Measurements from ENCODE around the gene GUCY2C. TPM values are rescaled to one million over a fixed set of nuclear protein-coding genes. Genes with fewer than 3 reads are reported as not detected.

The GUCY2C gene
- total RNA-seq, 1 donor from 2014 or later = not detected

DNA sequence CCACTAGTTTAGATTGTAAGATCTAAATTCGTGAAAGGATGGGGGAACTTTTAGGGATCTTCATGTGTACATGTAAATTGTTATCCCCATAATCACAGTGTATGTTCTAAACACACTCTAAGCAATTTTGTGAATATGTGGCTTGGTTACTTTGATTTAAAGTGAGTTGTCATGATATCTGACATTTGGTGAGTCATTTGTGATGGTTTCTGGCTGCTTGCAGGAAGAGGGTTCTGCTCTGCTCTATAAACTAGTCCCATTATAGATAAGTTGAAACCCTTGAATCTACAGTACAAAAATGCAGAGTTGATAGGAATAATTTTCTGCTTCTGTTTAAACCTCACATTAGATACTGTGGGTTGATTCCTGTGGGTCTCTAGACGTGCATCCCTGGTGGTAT is 14.8 kb downstream of the GUCY2C start:
- Histone ChIP-seq H3K36me3 (no peaks in the 10 kb centered on the region), H3K27ac (no peak overlapping the region), H3K4me3 (no peak overlapping the region), H3K9me3 (no peaks in the 10 kb centered on the region), H3K27me3 (no peaks in the 10 kb centered on the region), H3K4me1 (no peaks in the 10 kb centered on the region)
- no peak for ATAC-seq
- intact Hi-C loops (cut with DNase I) = no loop called here
- TF ChIP-seq, protein P1, sequence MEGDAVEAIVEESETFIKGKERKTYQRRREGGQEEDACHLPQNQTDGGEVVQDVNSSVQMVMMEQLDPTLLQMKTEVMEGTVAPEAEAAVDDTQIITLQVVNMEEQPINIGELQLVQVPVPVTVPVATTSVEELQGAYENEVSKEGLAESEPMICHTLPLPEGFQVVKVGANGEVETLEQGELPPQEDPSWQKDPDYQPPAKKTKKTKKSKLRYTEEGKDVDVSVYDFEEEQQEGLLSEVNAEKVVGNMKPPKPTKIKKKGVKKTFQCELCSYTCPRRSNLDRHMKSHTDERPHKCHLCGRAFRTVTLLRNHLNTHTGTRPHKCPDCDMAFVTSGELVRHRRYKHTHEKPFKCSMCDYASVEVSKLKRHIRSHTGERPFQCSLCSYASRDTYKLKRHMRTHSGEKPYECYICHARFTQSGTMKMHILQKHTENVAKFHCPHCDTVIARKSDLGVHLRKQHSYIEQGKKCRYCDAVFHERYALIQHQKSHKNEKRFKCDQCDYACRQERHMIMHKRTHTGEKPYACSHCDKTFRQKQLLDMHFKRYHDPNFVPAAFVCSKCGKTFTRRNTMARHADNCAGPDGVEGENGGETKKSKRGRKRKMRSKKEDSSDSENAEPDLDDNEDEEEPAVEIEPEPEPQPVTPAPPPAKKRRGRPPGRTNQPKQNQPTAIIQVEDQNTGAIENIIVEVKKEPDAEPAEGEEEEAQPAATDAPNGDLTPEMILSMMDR (IDR thresholded peaks at IDR 0.05) = no peak
- no peak for DNase-seq

DNA sequence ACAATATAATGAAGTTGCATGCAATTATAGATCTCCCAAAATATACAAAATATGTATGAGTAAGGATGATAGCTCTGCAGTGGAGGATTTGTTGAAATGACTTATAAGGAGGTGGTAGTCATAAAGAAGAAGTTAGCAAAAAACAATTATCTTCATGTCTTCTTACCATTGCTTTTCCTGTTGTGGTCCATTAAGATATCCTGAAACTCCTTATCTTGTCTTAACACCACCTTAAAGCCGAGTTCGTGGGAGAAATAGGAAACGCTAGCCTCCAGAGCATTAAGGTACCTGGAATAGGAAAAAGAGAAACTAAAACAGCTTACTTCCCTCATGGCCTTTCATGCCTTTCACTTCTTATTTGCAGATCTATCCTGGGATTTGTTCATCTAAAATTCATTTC is 15.2 kb downstream of the GUCY2C start:
- ATAC-seq (no peak), DNase-seq (no peak)
- Histone ChIP-seq H3K4me1 (no peaks in the 10 kb centered on the region), H3K9me3 (no peaks in the 10 kb centered on the region), H3K4me3 (no peak overlapping the region), H3K36me3 (no peaks in the 10 kb centered on the region), H3K27me3 (no peaks in the 10 kb centered on the region), H3K27ac (no peak overlapping the region)
- TF ChIP-seq, protein P1 (IDR thresholded peaks at IDR 0.05) = no peak
- intact Hi-C loops (cut with DNase I) = no loop called here

DNA sequence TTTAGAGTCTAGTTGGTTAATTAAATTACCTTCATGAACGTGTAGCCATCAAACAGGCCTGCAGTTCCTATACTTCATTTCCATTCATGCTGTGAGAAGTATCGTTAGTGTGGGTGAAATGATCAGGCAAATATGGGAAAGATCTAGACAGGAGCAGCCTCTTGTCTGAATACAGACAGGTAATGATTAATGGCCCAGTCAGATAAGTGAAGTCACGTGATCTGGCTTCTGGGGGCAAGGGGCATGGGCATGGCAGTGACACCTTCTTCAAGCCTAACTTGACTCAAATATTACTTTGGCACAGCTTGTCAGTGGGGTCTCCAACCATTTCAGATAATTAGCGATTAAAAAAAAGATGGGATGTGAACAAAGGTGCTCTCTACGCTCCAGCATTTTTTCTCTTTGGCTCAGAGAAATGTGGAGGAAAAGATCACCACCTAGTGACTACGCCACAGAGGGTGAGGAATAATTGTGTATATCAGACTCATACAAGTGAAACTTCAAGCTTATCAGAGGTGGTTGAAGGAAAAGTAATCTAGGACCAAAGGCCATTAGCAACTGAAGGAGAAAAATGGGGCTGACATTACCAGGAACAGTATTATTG is 17.8 kb downstream of the GUCY2C start:
- intact Hi-C loops (cut with DNase I) = no loop called here
- H3K27ac ChIP-seq = no peak overlapping the region
- no peak overlapping the region for H3K4me3 ChIP-seq
- no peaks in the 10 kb centered on the region for H3K27me3 ChIP-seq
- ATAC-seq (no peak), DNase-seq (no peak)
- no peaks in the 10 kb centered on the region for H3K36me3 ChIP-seq
- no peaks in the 10 kb centered on the region for H3K9me3 ChIP-seq
- H3K4me1 ChIP-seq = no peaks in the 10 kb centered on the region
- TF ChIP-seq, protein P1 (IDR thresholded peaks at IDR 0.05) = no peak

DNA sequence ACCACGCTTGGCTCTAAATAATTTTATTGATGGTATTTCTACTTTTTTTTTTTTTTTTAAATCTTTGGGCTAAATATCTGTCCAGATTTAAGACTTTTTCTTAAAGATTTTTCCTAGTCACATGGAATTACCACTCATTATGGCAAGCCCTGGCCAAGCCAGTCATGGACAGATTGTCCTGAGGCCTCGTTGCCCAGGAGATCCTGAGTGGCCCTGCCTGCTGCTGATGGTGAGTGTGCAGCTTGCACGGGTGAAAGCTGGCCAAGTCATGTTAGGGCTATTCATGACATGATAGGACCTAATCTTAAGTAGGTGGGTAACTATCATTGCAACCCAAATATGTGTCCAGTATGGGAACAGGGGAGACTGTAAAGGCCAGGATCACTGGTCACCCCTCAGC is 27.8 kb downstream of the GUCY2C start:
- Histone ChIP-seq H3K4me3 (no peak overlapping the region), H3K9me3 (no peaks in the 10 kb centered on the region), H3K4me1 (no peaks in the 10 kb centered on the region), H3K27ac (no peak overlapping the region), H3K27me3 (no peaks in the 10 kb centered on the region), H3K36me3 (no peaks in the 10 kb centered on the region)
- ATAC-seq (no peak), DNase-seq (no peak)
- intact Hi-C loops (cut with DNase I) = no loop called here
- TF ChIP-seq, protein P1 (IDR thresholded peaks at IDR 0.05) = no peak

DNA sequence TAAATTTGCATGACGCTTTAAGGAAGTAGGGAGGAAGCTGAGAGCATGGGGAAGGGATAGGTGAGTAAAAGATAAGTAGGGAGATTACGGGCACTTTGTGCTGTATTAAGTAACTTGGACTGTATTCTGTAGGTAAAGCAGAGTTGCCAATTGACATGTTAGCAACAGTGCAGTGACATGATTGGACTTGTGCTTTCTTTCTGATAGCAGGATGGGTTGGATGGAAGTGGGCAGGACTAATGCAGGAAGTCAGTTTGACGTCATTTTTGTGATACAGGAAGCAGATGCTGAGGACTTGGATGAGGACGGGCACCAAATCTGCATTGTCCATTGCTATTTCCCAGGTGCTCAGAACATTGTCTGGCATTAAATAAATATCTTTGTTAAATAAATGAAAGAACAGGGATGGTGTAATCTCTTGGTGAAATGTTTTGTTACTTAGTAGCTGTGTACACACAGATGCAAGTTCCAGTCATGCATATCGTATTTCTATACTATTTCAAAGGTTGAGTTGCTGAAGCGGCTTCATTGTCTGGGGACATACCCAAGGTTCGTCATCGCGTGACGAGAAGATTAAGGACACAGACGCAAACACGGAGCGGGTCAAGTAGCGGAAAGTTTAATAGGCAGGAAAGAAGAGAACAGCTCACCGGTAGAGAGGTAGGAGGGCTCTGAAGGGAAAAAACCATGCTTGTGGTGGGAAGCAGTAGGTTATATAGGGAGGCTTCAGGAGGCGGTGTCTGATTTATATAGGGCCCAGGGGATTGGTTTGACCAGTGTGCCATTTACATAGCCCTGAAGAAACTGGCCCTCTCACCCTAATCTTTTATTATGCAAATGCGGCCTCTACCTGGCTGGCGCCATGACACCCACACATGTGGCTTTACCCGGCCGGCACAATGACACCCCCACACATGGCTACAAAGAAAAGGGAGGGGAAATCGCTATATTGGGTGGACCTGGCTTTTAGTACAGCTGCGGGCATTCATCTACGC is 30.7 kb downstream of the GUCY2C start:
- DNase-seq (no peak), ATAC-seq (no peak)
- no peaks in the 10 kb centered on the region for H3K36me3 ChIP-seq
- intact Hi-C loops (cut with DNase I) = no loop called here
- no peak overlapping the region for H3K27ac ChIP-seq
- H3K4me1 ChIP-seq = no peaks in the 10 kb centered on the region
- H3K9me3 ChIP-seq = no peaks in the 10 kb centered on the region
- no peaks in the 10 kb centered on the region for H3K27me3 ChIP-seq
- TF ChIP-seq, protein P1 (IDR thresholded peaks at IDR 0.05) = no peak
- no peak overlapping the region for H3K4me3 ChIP-seq

Data from upper lobe of right lung (tissue), 1 donor.